Thyroid gland (tissue), 4 donors: ENCODE measurements around the gene GRIN2A. TPM values are rescaled to one million over a fixed set of nuclear protein-coding genes. Genes with fewer than 3 reads are reported as not detected.

Source experiments
- DNase-seq, 2 donors: peaks; one replicate each; pipeline ENCODE4 v3.0.0-alpha.2; 2019
- H3K27ac ChIP-seq, 3 donors: fragments of 200-600 bp; sonication (generic); 1 replicate in 2 of 3; 2 replicates in 1 of 3; pipeline ENCODE4 v1.5.1; 2016 to 2019; ENCODE audit warnings: mild to moderate bottlenecking in 1 of 3, moderate library complexity in 1 of 3
- H3K27me3 ChIP-seq: fragments of 200-600 bp; sonication (generic); one replicate; pipeline ENCODE4 v1.5.1; 2019
- H3K36me3 ChIP-seq, 2 donors: fragments of 200-600 bp; sonication (generic); one replicate each; pipeline ENCODE4 v1.5.1; 2016 to 2019
- H3K4me1 ChIP-seq, 2 donors: fragments of 200-600 bp; sonication (generic); one replicate each; pipeline ENCODE4 v1.5.1; 2017 to 2019
- H3K4me3 ChIP-seq, 3 donors: fragments of 200-600 bp; sonication (generic); replicated peaks in 1 of 3; 1 replicate in 2 of 3; 2 replicates in 1 of 3; pipeline ENCODE4 v1.5.1; 2016; ENCODE audit warnings: mild to moderate bottlenecking in 1 of 3
- H3K9me3 ChIP-seq: fragments of 200-600 bp; sonication (generic); one replicate; pipeline ENCODE4 v1.5.1; 2017
- CTCF ChIP-seq, 6 experiments: fragments of 200-600 bp in 3 of 6; fragments of 450-650 bp in 3 of 6; sonication (generic) in 3 of 6; IDR thresholded peaks; one replicate each; pipeline ENCODE4 v1.5.1; 2016 to 2019; ENCODE audit warnings: antibody characterized with exemption in 6 of 6, mild to moderate bottlenecking in 2 of 6, inconsistent platforms in 1 of 6, moderate library complexity in 1 of 6
- POLR2A ChIP-seq, 2 donors: fragments of 450-650 bp; IDR thresholded peaks; one replicate each; pipeline ENCODE4 v1.6.1; 2017; ENCODE audit warnings: antibody characterized with exemption in 2 of 2, mild to moderate bottlenecking in 2 of 2, moderate library complexity in 1 of 2
- WGBS, 2 donors: methylation state at CpG; one replicate each; pipeline ENCODE4 v1.1.5; 2017; 5-methylcytosine and 5-hydroxymethylcytosine counted together
- intact Hi-C: fragments of 100-400 bp; cut with DNase I; formaldehyde crosslinking; loops from one replicate; pipeline ENCODE4 v1.15.1; 2023
- total RNA-seq, 4 donors: library from RNA; depleted of rRNA; stranded (reverse); fragments of >200 nt; gene quantifications; one replicate each; pipeline ENCODE4 v1.2.3, GENCODE V29; 2016

GRIN2A gene
- total RNA-seq, 4 donors from 2014 or later: 0.11 to 1.3 (median 0.53) TPM

GRCh38 chr16:10218490-10219206 lies 36.4 kb upstream of the GRIN2A start:
- Histone ChIP-seq H3K4me1 (no peaks in the 10 kb centered on the region), H3K4me3 (no peak overlapping the region), H3K27me3 (no peaks in the 10 kb centered on the region), H3K36me3 (no peaks in the 10 kb centered on the region), H3K9me3 (no peaks in the 10 kb centered on the region), H3K27ac (no peak overlapping the region)
- DNase-seq: no peak
- 71 to 74% methylated on average over 12 to 15 of the region's 15 CpGs for WGBS, 2 donors
- TF ChIP-seq CTCF (IDR thresholded peaks at IDR 0.05): no peak
- no peak for TF ChIP-seq POLR2A (IDR thresholded peaks at IDR 0.05)
- intact Hi-C loops: no loop called here

GRCh38 chr16:10213748-10214147 lies 31.5 kb upstream of the GRIN2A start:
- no peaks in the 10 kb centered on the region for H3K4me1 ChIP-seq
- no peak overlapping the region for H3K27ac ChIP-seq
- no peaks in the 10 kb centered on the region for H3K27me3 ChIP-seq
- H3K36me3 ChIP-seq: no peaks in the 10 kb centered on the region
- intact Hi-C loops: no loop called here
- H3K9me3 ChIP-seq: no peaks in the 10 kb centered on the region
- WGBS, 2 donors: 81 to 82% methylated on average over 4 of the region's 4 CpGs
- no peak for DNase-seq
- TF ChIP-seq POLR2A (IDR thresholded peaks at IDR 0.05) (no peak), CTCF (IDR thresholded peaks at IDR 0.05) (no peak)
- no peak overlapping the region for H3K4me3 ChIP-seq

- Histone ChIP-seq H3K27ac (no peak overlapping the region), H3K4me1 (no peaks in the 10 kb centered on the region), H3K4me3 (no peak overlapping the region), H3K27me3 (no peaks in the 10 kb centered on the region), H3K9me3 (no peaks in the 10 kb centered on the region), H3K36me3 (no peaks in the 10 kb centered on the region)
- TF ChIP-seq CTCF (IDR thresholded peaks at IDR 0.05) (no peak), POLR2A (IDR thresholded peaks at IDR 0.05) (no peak)
- intact Hi-C loops: no loop called here
- WGBS, 2 donors: 47 to 52% methylated on average over 5 to 6 of the region's 6 CpGs
- no peak for DNase-seq
Measured at GRCh38 chr16:10210944-10211343, 28.7 kb upstream of the GRIN2A start.

GRCh38 chr16:10206865-10207264 lies 24.6 kb upstream of the GRIN2A start:
- 89 to 90% methylated on average over 3 of the region's 3 CpGs for whole genome bisulfite sequencing, 2 donors
- no peaks in the 10 kb centered on the region for H3K36me3 ChIP-seq

More at GRCh38 chr16:10206865-10207264, 24.6 kb upstream of the GRIN2A start:
- Histone ChIP-seq H3K27ac (no peak overlapping the region), H3K4me1 (no peaks in the 10 kb centered on the region), H3K27me3 (no peaks in the 10 kb centered on the region), H3K4me3 (no peak overlapping the region), H3K9me3 (no peaks in the 10 kb centered on the region)
- TF ChIP-seq POLR2A (IDR thresholded peaks at IDR 0.05) (no peak), CTCF (IDR thresholded peaks at IDR 0.05) (no peak)
- intact Hi-C loops: no loop called here
- no peak for DNase-seq
